Gastrocnemius medialis (tissue), 4 donors: Measurements from ENCODE around the gene NPHP1.
"Not testable (repeated sequence)": the region's sequence is repeated elsewhere in the genome, so short reads cannot be mapped to it uniquely, and the experiment has no call there.

ENCODE experiments used
- CTCF ChIP-seq, 5 experiments: fragments of 450-650 bp in 3 of 5; fragments of 200-600 bp in 2 of 5; sonication (generic) in 2 of 5; IDR thresholded peaks in 4 of 5; conservative IDR thresholded peaks in 1 of 5; 1 replicate in 4 of 5; 2 replicates in 1 of 5; pipeline ENCODE4 v1.5.1; 2016 to 2019; ENCODE audit warnings: antibody characterized with exemption in 5 of 5, mild to moderate bottlenecking in 3 of 5, moderate library complexity in 3 of 5
- POLR2A ChIP-seq, 2 donors: fragments of 450-650 bp; IDR thresholded peaks; one replicate each; pipeline ENCODE4 v1.6.1; 2017; ENCODE audit warnings: antibody characterized with exemption in 2 of 2, mild to moderate bottlenecking in 2 of 2, moderate library complexity in 2 of 2

- not testable (repeated sequence) for TF ChIP-seq CTCF (IDR thresholded peaks at IDR 0.05 in 4 of 5, conservative IDR thresholded peaks at IDR 0.05 in 1 of 5); POLR2A (IDR thresholded peaks at IDR 0.05)
Measured at GRCh38 chr2:110075896-110076295, 128.9 kb downstream of the NPHP1 start.
